Gastroesophageal sphincter (tissue), 4 donors: ENCODE results near the gene HMSD. TPM values are rescaled to one million over a fixed set of nuclear protein-coding genes. Genes with fewer than 3 reads are reported as not detected.

ENCODE experiments used
- ATAC-seq: fragments of 150-250 bp; one replicate; pipeline ENCODE4 v1.9.1; 2016; ENCODE audit warnings: mild to moderate bottlenecking, moderate library complexity
- H3K27ac ChIP-seq, 4 donors: fragments of 200-600 bp; sonication (generic) in 3 of 4; 1 replicate in 3 of 4; 2 replicates in 1 of 4; pipeline ENCODE4 v1.5.1; 2016 to 2019
- H3K27me3 ChIP-seq: fragments of 200-600 bp; sonication (generic); one replicate; pipeline ENCODE4 v1.5.1; 2019
- H3K36me3 ChIP-seq, 2 donors: fragments of 200-600 bp; sonication (generic); one replicate each; pipeline ENCODE4 v1.5.1; 2019; ENCODE audit warnings: control low read depth in 1 of 2
- H3K4me1 ChIP-seq, 3 donors: fragments of 200-600 bp; sonication (generic); 1 replicate in 2 of 3; 2 replicates in 1 of 3; pipeline ENCODE4 v1.5.1; 2016 to 2019; ENCODE audit warnings: control low read depth in 2 of 3
- H3K4me3 ChIP-seq, 2 donors: fragments of 200-600 bp; sonication (generic); one replicate each; pipeline ENCODE4 v1.5.1; 2019; ENCODE audit warnings: mild to moderate bottlenecking in 1 of 2, moderate library complexity in 1 of 2
- H3K9me3 ChIP-seq, 3 donors: fragments of 200-600 bp; sonication (generic); one replicate each; pipeline ENCODE4 v1.5.1; 2017 to 2019; ENCODE audit warnings: control low read depth in 2 of 3
- CTCF ChIP-seq, 4 experiments: fragments of 200-600 bp in 2 of 4; fragments of 450-650 bp in 2 of 4; sonication (generic) in 1 of 4; IDR thresholded peaks; one replicate each; pipeline ENCODE4 v1.5.1; 2017 to 2019; ENCODE audit warnings: antibody characterized with exemption in 4 of 4, mild to moderate bottlenecking in 2 of 4, moderate library complexity in 2 of 4
- EP300 ChIP-seq: sonication (generic); formaldehyde crosslinking; IDR thresholded peaks from one replicate; pipeline ENCODE4 v1.6.1; 2017; ENCODE audit warnings: antibody characterized with exemption, mild to moderate bottlenecking
- POLR2A ChIP-seq, 2 donors: fragments of 450-650 bp; IDR thresholded peaks; one replicate each; pipeline ENCODE4 v1.6.1; 2017; ENCODE audit warnings: antibody characterized with exemption in 2 of 2, mild to moderate bottlenecking in 2 of 2, moderate library complexity in 1 of 2
- POLR2AphosphoS5 ChIP-seq: sonication (generic); formaldehyde crosslinking; IDR thresholded peaks from one replicate; pipeline ENCODE4 v1.6.1; 2017; ENCODE audit warnings: antibody characterized with exemption
- WGBS, 2 donors: methylation state at CpG; one replicate each; pipeline ENCODE4 v1.1.5; 2018; ENCODE audit warnings: low coverage in 1 of 2; 5-methylcytosine and 5-hydroxymethylcytosine counted together
- total RNA-seq, 4 donors: library from RNA; depleted of rRNA; stranded (reverse); fragments of >200 nt; gene quantifications; one replicate each; pipeline ENCODE4 v1.1.0, GENCODE V29; 2016

HMSD gene
- total RNA-seq, 4 donors from 2014 or later: not detected

GRCh38 chr18:63969942-63970808 is 21.1 kb downstream of the HMSD start, which contains the start of gene SERPINB8:
Gene SERPINB8 (plus strand): TSS chr18:63970081. CDS start chr18:63978309, 8,228 bp downstream.
- peaks cover 0 to 17% (median 4%) of the 10 kb centered on the region in 3 donors for H3K4me1 ChIP-seq
- peak within 1 kb of the TSS; percentile 86 to 100 (median 96) for H3K27ac ChIP-seq
- 0% methylated on average over 6 to 25 of the region's 62 CpGs for WGBS, 2 donors
- no peaks in the 10 kb centered on the region for H3K27me3 ChIP-seq
- peak; percentile 97 for ATAC-seq
- TF ChIP-seq POLR2A (IDR thresholded peaks at IDR 0.05): peak; percentile 89 to 92
- no peak for TF ChIP-seq CTCF (IDR thresholded peaks at IDR 0.05)
- peak; percentile 97 for TF ChIP-seq POLR2AphosphoS5
- H3K4me3 ChIP-seq: peak within 1 kb of the TSS; percentile 48 to 83
- H3K9me3 ChIP-seq: no peaks in the 10 kb centered on the region
- H3K36me3 ChIP-seq: no peaks in the 10 kb centered on the region

DNA sequence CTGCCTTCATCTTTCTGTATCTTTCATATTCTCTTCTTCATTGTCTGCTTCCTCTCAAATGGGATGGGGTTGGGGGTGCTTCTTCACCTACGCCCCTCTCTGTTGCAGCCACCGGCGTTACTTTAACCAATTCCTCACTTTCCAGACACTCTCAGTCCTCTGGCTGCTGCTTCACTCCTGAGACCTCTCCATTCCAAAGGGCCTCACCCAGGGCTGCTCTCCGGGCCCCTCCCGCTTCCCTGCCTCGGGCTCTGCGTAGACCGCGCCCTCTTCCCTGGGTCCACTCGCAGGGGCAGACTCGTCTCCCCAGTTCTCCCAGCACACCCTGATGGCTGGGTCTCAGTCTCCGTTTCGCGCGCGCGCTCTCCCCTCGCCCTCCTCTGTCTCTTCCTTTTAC is 21.7 kb downstream of the HMSD start:
- WGBS, 2 donors: 13 to 22% methylated on average over 3 to 17 of the region's 18 CpGs
- peak overlapping the region; percentile 48 to 83 for H3K4me3 ChIP-seq
- peaks cover 0 to 17% (median 4%) of the 10 kb centered on the region in 3 donors for H3K4me1 ChIP-seq
- no peaks in the 10 kb centered on the region for H3K27me3 ChIP-seq
- peak; percentile 45 for ATAC-seq
- peak overlapping the region; percentile 86 to 100 (median 96) for H3K27ac ChIP-seq
- no peaks in the 10 kb centered on the region for H3K9me3 ChIP-seq
- no peaks in the 10 kb centered on the region for H3K36me3 ChIP-seq
- TF ChIP-seq EP300: no peak
- no peak for TF ChIP-seq POLR2AphosphoS5

- no peaks in the 10 kb centered on the region for H3K27me3 ChIP-seq
- ATAC-seq: no peak
- TF ChIP-seq CTCF (IDR thresholded peaks at IDR 0.05) (no peak), EP300 (no peak), POLR2A (IDR thresholded peaks at IDR 0.05) (no peak), POLR2AphosphoS5 (no peak)
- peak overlapping the region in 1 of 2 donors; percentile 83 for H3K4me3 ChIP-seq
- peak overlapping the region; percentile 86 to 100 (median 96) for H3K27ac ChIP-seq
- H3K36me3 ChIP-seq: no peaks in the 10 kb centered on the region
- WGBS, 2 donors: 75 to 82% methylated on average over 11 of the region's 13 CpGs
- H3K9me3 ChIP-seq: no peaks in the 10 kb centered on the region
- H3K4me1 ChIP-seq: peaks cover 0 to 17% (median 4%) of the 10 kb centered on the region in 3 donors
These were observed 22.4 kb downstream of the HMSD start for GRCh38 chr18:63971320-63972001.

DNA sequence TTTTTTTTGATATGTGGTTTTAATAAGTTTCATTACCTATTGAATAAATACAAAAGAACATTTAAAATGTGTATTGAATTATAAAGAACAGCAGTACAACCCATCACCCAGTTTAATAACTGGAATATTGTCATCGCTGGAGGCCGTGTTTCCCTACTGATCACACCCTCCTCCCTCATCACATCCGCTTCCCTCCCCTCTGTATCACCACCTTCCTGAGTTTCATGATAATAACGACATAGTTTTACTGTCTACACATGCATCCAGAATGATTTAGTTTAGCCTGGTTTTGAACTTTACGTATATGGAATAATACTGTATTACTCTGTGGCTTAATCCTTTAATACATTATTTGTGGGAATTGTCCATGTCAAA is 22.9 kb downstream of the HMSD start:
- no peaks in the 10 kb centered on the region for H3K36me3 ChIP-seq
- peaks cover 0 to 17% (median 4%) of the 10 kb centered on the region in 3 donors for H3K4me1 ChIP-seq
- no peaks in the 10 kb centered on the region for H3K27me3 ChIP-seq
- no peaks in the 10 kb centered on the region for H3K9me3 ChIP-seq
- H3K4me3 ChIP-seq: no peak overlapping the region
- WGBS, 2 donors: 87 to 88% methylated on average over 5 of the region's 5 CpGs
- no peak for TF ChIP-seq POLR2A (IDR thresholded peaks at IDR 0.05)
- TF ChIP-seq EP300: no peak
- ATAC-seq: no peak
- no peak overlapping the region for H3K27ac ChIP-seq

DNA sequence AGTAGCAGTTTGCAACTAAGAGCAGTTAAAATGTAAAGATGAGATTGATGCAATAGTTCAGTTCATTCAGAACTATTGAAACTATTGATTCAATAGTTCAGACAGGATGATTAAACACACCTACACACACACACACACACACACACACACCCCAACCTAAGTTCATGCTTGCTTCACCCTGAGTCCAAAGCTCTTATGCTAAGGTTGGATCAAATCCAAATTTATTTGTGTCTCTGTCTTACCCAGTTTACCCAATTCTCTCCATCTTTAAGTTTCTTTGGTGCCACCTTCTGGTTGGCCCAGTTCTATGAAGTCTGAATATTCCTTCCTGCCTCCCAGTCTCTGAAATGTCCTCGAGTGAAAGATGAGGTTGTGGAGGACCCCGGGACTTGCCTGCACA is 25.9 kb downstream of the HMSD start:
- 33 to 40% methylated on average over 2 of the region's 2 CpGs for WGBS, 2 donors
- H3K4me3 ChIP-seq: no peak overlapping the region
- no peaks in the 10 kb centered on the region for H3K9me3 ChIP-seq
- TF ChIP-seq EP300 (no peak), CTCF (IDR thresholded peaks at IDR 0.05) (no peak), POLR2A (IDR thresholded peaks at IDR 0.05) (no peak), POLR2AphosphoS5 (no peak)
- H3K4me1 ChIP-seq: peaks cover 0 to 22% (median 0%) of the 10 kb centered on the region in 3 donors
- no peaks in the 10 kb centered on the region for H3K36me3 ChIP-seq
- no peak overlapping the region for H3K27ac ChIP-seq
- H3K27me3 ChIP-seq: no peaks in the 10 kb centered on the region
- ATAC-seq: no peak
